Stimulated activated CD4-positive, alpha-beta T cell treated with anti-CD3 and anti-CD28 coated beads, Interleukin-1b, Interleukin-23, amount 100 ng/mL, for 48 hours (primary cell): ENCODE measurements around the gene NIN.

Source experiments
- DNase-seq: peaks from one replicate; pipeline ENCODE4 v3.0.0-alpha.2; 2020

NIN gene

GRCh38 chr14:50830932-50831725, at the start of gene NIN:
TSS of gene NIN (minus strand) at chr14:50831162. CDS start at chr14:50822056, 9,106 bp downstream.
- DNase-seq, result peak; percentile 68

GRCh38 chr14:50875359-50876070, 44.6 kb upstream of the NIN start:
- DNase-seq, result peak; percentile 78

GRCh38 chr14:50874757-50875156, 43.8 kb upstream of the NIN start:
- no peak for DNase-seq

- DNase-seq, result no peak
Observed at GRCh38 chr14:50871914-50872732, 41.2 kb upstream of the NIN start, which contains the start of gene ABHD12B. TSS of gene ABHD12B (plus strand) at chr14:50872053. CDS start at chr14:50872175, 122 bp downstream.

- DNase-seq, result no peak
Observed at GRCh38 chr14:50871228-50871627, 40.3 kb upstream of the NIN start.

GRCh38 chr14:50865391-50866076, 34.6 kb upstream of the NIN start:
- DNase-seq, result no peak

GRCh38 chr14:50864946-50865345, 34.0 kb upstream of the NIN start:
- no peak for DNase-seq

- no peak for DNase-seq
Observed at GRCh38 chr14:50864237-50864636, 33.3 kb upstream of the NIN start.

- DNase-seq, result no peak
Observed at GRCh38 chr14:50862036-50862570, 31.1 kb upstream of the NIN start.

GRCh38 chr14:50860478-50861086, 29.6 kb upstream of the NIN start:
- peak; percentile 87 for DNase-seq

GRCh38 chr14:50859296-50859624, 28.3 kb upstream of the NIN start:
- no peak for DNase-seq

GRCh38 chr14:50856660-50857059, 25.7 kb upstream of the NIN start:
- DNase-seq, result no peak

- no peak for DNase-seq
Observed at GRCh38 chr14:50855558-50855957, 24.6 kb upstream of the NIN start.

- DNase-seq, result no peak
Observed at GRCh38 chr14:50854521-50854920, 23.6 kb upstream of the NIN start.

GRCh38 chr14:50853891-50854290, 22.9 kb upstream of the NIN start:
- DNase-seq, result no peak

- no peak for DNase-seq
Observed at GRCh38 chr14:50846226-50846880, 15.4 kb upstream of the NIN start.

- DNase-seq, result no peak
Observed at GRCh38 chr14:50845166-50845565, 14.2 kb upstream of the NIN start.

- DNase-seq, result no peak
Observed at GRCh38 chr14:50844391-50844790, 13.4 kb upstream of the NIN start.

- DNase-seq, result no peak
Observed at GRCh38 chr14:50839691-50840090, 8.7 kb upstream of the NIN start.

- no peak for DNase-seq
Observed at GRCh38 chr14:50839048-50839447, 8.1 kb upstream of the NIN start.

- DNase-seq, result no peak
Observed at GRCh38 chr14:50837850-50838470, 7.0 kb upstream of the NIN start.
